H1 (cell line): ENCODE results near the gene MGMT.

Experiments
- ASH2L ChIP-seq: fragments of 200-600, 300-600 bp; sonication (generic); IDR thresholded peaks from one replicate; pipeline ENCODE4 v1.7.1; 2017; ENCODE audit warnings: low read length
- EZH2 ChIP-seq: fragments of 200-600 bp; sonication (generic); IDR thresholded peaks from 2 replicates; pipeline ENCODE4 v1.7.1; 2012; ENCODE audit warnings: low read depth, mild to moderate bottlenecking, moderate library complexity, low read length, inconsistent platforms; ENCODE audit not compliant: severe bottlenecking
- HDAC2 ChIP-seq, 2 experiments: fragments of 300-600 bp in 1 of 2; sonication (generic) in 1 of 2; IDR thresholded peaks; 2 replicates each; pipeline ENCODE4 v1.6.1; 2011 to 2012; ENCODE audit warnings: low read depth in 2 of 2, low read length in 2 of 2, mild to moderate bottlenecking in 2 of 2, moderate library complexity in 2 of 2, borderline replicate concordance in 1 of 2, inconsistent platforms in 1 of 2
- MAX ChIP-seq: IDR thresholded peaks from 2 replicates; pipeline ENCODE4 v1.6.1; 2012; ENCODE audit warnings: inconsistent platforms
- PHF8 ChIP-seq: fragments of 200-600 bp; sonication (generic); conservative IDR thresholded peaks from 2 replicates; pipeline ENCODE4 v1.7.1; 2012; ENCODE audit warnings: low read depth, mild to moderate bottlenecking, inconsistent platforms, low read length, moderate library complexity
- POLR2A ChIP-seq, 2 experiments: IDR thresholded peaks; 1 replicate in 1 of 2; 2 replicates in 1 of 2; pipeline ENCODE4 v1.6.1; 2011; ENCODE audit warnings: low read depth in 2 of 2, low read length in 2 of 2, mild to moderate bottlenecking in 2 of 2; ENCODE audit errors: control extremely low read depth in 1 of 2
- TF ChIP-seq, protein P1 (sequence below), 3 experiments: IDR thresholded peaks; 1 replicate in 2 of 3; 2 replicates in 1 of 3; pipeline versions ENCODE4 v1.5.1 to v1.6.1; 2011; ENCODE audit warnings: low read length in 3 of 3, mild to moderate bottlenecking in 3 of 3, inconsistent platforms in 2 of 3, low read depth in 1 of 3, moderate library complexity in 1 of 3; ENCODE audit not compliant: insufficient read depth in 1 of 3; ENCODE audit errors: control extremely low read depth in 1 of 3

DNA sequence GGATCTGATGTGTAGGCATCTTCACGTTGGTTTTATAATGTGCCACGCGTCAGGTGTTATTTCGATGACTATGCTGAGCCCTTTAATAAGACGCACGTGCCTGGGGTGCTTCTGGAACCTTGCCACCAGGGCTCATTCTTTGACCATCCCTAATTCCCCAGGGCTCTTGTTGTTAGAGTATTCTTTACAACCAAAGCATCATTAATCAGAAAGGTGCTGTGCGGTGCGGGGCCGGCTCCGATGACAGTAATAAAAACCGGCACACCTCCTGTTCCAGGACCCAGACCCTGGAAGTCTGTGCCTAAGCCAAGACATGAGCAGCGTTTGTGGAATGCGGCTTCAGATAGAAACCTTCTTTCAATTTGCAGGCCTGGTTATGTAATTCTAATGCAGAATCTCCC lies 58.4 kb downstream of the MGMT start:
- TF ChIP-seq EZH2 (no peak), MAX (no peak), POLR2A (IDR thresholded peaks at IDR 0.05; ENCODE audit: control extremely low read depth in 1 of 2, low read depth in 2 of 2, low read length in 2 of 2) (no peak), ASH2L (no peak), HDAC2 (IDR thresholded peaks at IDR 0.05; ENCODE audit: borderline replicate concordance in 1 of 2, low read depth in 2 of 2, low read length in 2 of 2) (no peak), PHF8 (no peak)
- TF ChIP-seq, protein P1, sequence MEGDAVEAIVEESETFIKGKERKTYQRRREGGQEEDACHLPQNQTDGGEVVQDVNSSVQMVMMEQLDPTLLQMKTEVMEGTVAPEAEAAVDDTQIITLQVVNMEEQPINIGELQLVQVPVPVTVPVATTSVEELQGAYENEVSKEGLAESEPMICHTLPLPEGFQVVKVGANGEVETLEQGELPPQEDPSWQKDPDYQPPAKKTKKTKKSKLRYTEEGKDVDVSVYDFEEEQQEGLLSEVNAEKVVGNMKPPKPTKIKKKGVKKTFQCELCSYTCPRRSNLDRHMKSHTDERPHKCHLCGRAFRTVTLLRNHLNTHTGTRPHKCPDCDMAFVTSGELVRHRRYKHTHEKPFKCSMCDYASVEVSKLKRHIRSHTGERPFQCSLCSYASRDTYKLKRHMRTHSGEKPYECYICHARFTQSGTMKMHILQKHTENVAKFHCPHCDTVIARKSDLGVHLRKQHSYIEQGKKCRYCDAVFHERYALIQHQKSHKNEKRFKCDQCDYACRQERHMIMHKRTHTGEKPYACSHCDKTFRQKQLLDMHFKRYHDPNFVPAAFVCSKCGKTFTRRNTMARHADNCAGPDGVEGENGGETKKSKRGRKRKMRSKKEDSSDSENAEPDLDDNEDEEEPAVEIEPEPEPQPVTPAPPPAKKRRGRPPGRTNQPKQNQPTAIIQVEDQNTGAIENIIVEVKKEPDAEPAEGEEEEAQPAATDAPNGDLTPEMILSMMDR (IDR thresholded peaks at IDR 0.05; ENCODE audit: control extremely low read depth in 1 of 3, insufficient read depth in 1 of 3, low read depth in 1 of 3, low read length in 3 of 3): no peak
